Neural progenitor cell (in vitro differentiated cells): Measurements from ENCODE around the gene MAP2. TPM values are rescaled to one million over a fixed set of nuclear protein-coding genes. Genes with fewer than 3 reads are reported as not detected.

Experiments
- DNase-seq: peaks from one replicate; pipeline ENCODE4 v3.0.0-alpha.2; 2016; ENCODE audit warnings: low spot score
- H2AFZ ChIP-seq: fragments of 200-600 bp; sonication (generic); replicated peaks from 2 replicates; pipeline ENCODE4 v1.6.1; 2016; ENCODE audit warnings: antibody characterized with exemption
- H3F3A ChIP-seq: fragments of 200-600 bp; sonication (generic); 2 replicates; pipeline ENCODE4 v1.6.1; 2016; ENCODE audit warnings: antibody characterized with exemption, low read depth
- H3K27ac ChIP-seq: fragments of 200-600 bp; sonication (generic); 2 replicates; pipeline ENCODE4 v1.5.1; 2016; ENCODE audit warnings: mild to moderate bottlenecking
- H3K27me3 ChIP-seq: fragments of 200-600 bp; sonication (generic); 2 replicates; pipeline ENCODE4 v1.6.1; 2016; ENCODE audit warnings: mild to moderate bottlenecking, moderate library complexity
- H3K36me3 ChIP-seq: fragments of 200-600 bp; sonication (generic); 2 replicates; pipeline ENCODE4 v1.5.1; 2016
- H3K4me1 ChIP-seq: fragments of 200-600 bp; sonication (generic); 2 replicates; pipeline ENCODE4 v1.6.1; 2016; ENCODE audit warnings: mixed run types
- H3K4me2 ChIP-seq: fragments of 200-600 bp; sonication (generic); 2 replicates; pipeline ENCODE4 v1.6.1; 2016
- H3K4me3 ChIP-seq: fragments of 200-600 bp; sonication (generic); 2 replicates; pipeline ENCODE4 v1.5.1; 2016
- H3K79me2 ChIP-seq: fragments of 200-600 bp; sonication (generic); 2 replicates; pipeline ENCODE4 v1.6.1; 2016; ENCODE audit warnings: low read depth
- H3K9ac ChIP-seq: fragments of 200-600 bp; sonication (generic); 2 replicates; pipeline ENCODE4 v1.6.1; 2016
- H3K9me3 ChIP-seq: fragments of 200-600 bp; sonication (generic); 2 replicates; pipeline ENCODE4 v1.5.1; 2016; ENCODE audit warnings: low read depth
- H4K20me1 ChIP-seq: fragments of 200-600 bp; sonication (generic); 2 replicates; pipeline ENCODE4 v1.6.1; 2016; ENCODE audit warnings: low read depth
- H3K27ac Mint-ChIP-seq: 3 replicates; pipeline ENCODE4 v1.8.0; 2021; ENCODE audit warnings: mixed read lengths
- H3K27me3 Mint-ChIP-seq: 2 replicates; pipeline ENCODE4 v1.8.0; 2022; ENCODE audit warnings: low read depth, mild to moderate bottlenecking, inconsistent platforms, moderate library complexity, mixed read lengths; ENCODE audit not compliant: insufficient read depth
- H3K36me3 Mint-ChIP-seq: 3 replicates; pipeline ENCODE4 v1.8.0; 2021; ENCODE audit warnings: mixed read lengths
- H3K4me1 Mint-ChIP-seq: 3 replicates; pipeline ENCODE4 v1.8.0; 2021; ENCODE audit warnings: mixed read lengths
- H3K4me3 Mint-ChIP-seq: 3 replicates; pipeline ENCODE4 v1.8.0; 2021; ENCODE audit warnings: mild to moderate bottlenecking, moderate library complexity, mixed read lengths
- H3K9me3 Mint-ChIP-seq: 3 replicates; pipeline ENCODE4 v1.8.0; 2020; ENCODE audit warnings: mixed read lengths
- EZH2 ChIP-seq: fragments of 200-600 bp; sonication (generic); IDR thresholded peaks from 2 replicates; pipeline ENCODE4 v1.6.1; 2017; ENCODE audit warnings: antibody characterized with exemption, mild to moderate bottlenecking, moderate library complexity
- EZH2phosphoT487 ChIP-seq: fragments of 200-600 bp; sonication (generic); IDR thresholded peaks from 2 replicates; pipeline ENCODE4 v1.6.1; 2017; ENCODE audit warnings: antibody characterized with exemption
- total RNA-seq: library from RNA; depleted of rRNA; stranded (reverse); fragments of >200 nt; gene quantifications from 2 replicates; pipeline ENCODE4 v1.2.3, GENCODE V29; 2015; ENCODE audit warnings: low replicate concordance
- TF ChIP-seq, protein P1 (sequence below): fragments of 200-600 bp; sonication (generic); IDR thresholded peaks from 2 replicates; pipeline ENCODE4 v1.5.1; 2017; ENCODE audit warnings: antibody characterized with exemption, mild to moderate bottlenecking

The MAP2 gene
- total RNA-seq, 1 donor from 2014 or later: 102 TPM

DNA sequence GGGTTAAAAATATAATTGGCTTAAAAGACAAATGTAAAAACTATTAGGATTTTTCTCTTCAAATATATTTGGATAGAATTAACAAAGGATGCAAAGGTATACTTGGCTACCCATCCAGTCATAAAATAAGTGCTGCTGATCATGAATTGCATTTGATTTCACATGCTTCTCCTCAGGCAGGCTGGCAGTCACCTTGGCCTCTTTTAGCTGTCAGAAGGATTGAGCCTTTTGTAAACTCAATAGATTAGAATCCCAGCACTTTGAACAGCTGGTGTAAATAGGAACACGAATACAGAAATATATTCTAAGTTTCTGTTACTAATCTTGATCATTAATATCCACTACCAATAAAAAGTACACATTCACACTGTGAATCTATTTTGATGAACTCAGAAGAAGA is 178.4 kb downstream of the MAP2 start:
- Histone ChIP-seq H3K4me2 (no peak overlapping the region), H3K4me3 (no peak overlapping the region), H3K4me1 (peaks cover 47% of the 10 kb centered on the region), H3F3A (peaks cover 19% of the 10 kb centered on the region), H3K9ac (no peak overlapping the region), H3K9me3 (no peaks in the 10 kb centered on the region), H2AFZ (no peak overlapping the region), H3K27me3 (no peaks in the 10 kb centered on the region), H3K27ac (no peak overlapping the region), H3K79me2 (no peaks in the 10 kb centered on the region), H3K36me3 (no peaks in the 10 kb centered on the region), H4K20me1 (peaks cover 7% of the 10 kb centered on the region)
- Mint-ChIP-seq H3K4me3 (no peak overlapping the region), H3K9me3 (peaks cover 50% of the 10 kb centered on the region), H3K27me3 (no peaks in the 10 kb centered on the region), H3K4me1 (peaks cover 20% of the 10 kb centered on the region), H3K27ac (no peak overlapping the region), H3K36me3 (peaks cover 70% of the 10 kb centered on the region)
- TF ChIP-seq, protein P1, sequence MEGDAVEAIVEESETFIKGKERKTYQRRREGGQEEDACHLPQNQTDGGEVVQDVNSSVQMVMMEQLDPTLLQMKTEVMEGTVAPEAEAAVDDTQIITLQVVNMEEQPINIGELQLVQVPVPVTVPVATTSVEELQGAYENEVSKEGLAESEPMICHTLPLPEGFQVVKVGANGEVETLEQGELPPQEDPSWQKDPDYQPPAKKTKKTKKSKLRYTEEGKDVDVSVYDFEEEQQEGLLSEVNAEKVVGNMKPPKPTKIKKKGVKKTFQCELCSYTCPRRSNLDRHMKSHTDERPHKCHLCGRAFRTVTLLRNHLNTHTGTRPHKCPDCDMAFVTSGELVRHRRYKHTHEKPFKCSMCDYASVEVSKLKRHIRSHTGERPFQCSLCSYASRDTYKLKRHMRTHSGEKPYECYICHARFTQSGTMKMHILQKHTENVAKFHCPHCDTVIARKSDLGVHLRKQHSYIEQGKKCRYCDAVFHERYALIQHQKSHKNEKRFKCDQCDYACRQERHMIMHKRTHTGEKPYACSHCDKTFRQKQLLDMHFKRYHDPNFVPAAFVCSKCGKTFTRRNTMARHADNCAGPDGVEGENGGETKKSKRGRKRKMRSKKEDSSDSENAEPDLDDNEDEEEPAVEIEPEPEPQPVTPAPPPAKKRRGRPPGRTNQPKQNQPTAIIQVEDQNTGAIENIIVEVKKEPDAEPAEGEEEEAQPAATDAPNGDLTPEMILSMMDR: no peak
- no peak for TF ChIP-seq EZH2phosphoT487
- TF ChIP-seq EZH2: no peak
- DNase-seq: no peak

DNA sequence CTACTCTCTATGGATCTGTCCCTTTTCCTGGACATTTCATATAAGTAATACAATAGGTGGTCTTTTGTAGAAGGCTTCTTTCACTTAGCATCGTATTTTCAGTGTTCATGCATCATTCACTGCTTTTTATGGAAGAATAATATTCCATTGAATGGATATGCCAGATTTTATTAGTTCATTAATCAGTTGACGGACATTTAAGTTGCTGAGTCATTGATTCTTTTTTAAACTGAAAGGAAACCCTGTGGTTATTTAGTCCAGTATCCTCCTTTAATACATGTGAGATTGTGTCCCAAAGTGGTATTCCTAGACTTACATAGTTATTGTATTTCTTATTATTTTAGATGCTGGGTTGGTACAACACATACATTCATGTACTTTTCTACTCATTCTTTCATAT is 185.7 kb downstream of the MAP2 start:
- Histone ChIP-seq H2AFZ (no peak overlapping the region), H3K27me3 (no peaks in the 10 kb centered on the region), H3K27ac (no peak overlapping the region), H3K79me2 (no peaks in the 10 kb centered on the region), H4K20me1 (no peaks in the 10 kb centered on the region), H3K4me2 (no peak overlapping the region), H3K4me1 (peaks cover 51% of the 10 kb centered on the region), H3K9me3 (no peaks in the 10 kb centered on the region), H3K9ac (no peak overlapping the region), H3K36me3 (no peaks in the 10 kb centered on the region), H3F3A (peaks cover 32% of the 10 kb centered on the region), H3K4me3 (no peak overlapping the region)
- H3K4me1 Mint-ChIP-seq: peaks cover 38% of the 10 kb centered on the region
- TF ChIP-seq EZH2phosphoT487 (no peak), EZH2 (no peak)
- TF ChIP-seq, protein P1: no peak
- peaks cover 2% of the 10 kb centered on the region for H3K27me3 Mint-ChIP-seq
- no peak for DNase-seq
- H3K27ac Mint-ChIP-seq: no peak overlapping the region
- H3K36me3 Mint-ChIP-seq: peaks cover 38% of the 10 kb centered on the region
- H3K4me3 Mint-ChIP-seq: no peak overlapping the region
- H3K9me3 Mint-ChIP-seq: peaks cover 19% of the 10 kb centered on the region

DNA sequence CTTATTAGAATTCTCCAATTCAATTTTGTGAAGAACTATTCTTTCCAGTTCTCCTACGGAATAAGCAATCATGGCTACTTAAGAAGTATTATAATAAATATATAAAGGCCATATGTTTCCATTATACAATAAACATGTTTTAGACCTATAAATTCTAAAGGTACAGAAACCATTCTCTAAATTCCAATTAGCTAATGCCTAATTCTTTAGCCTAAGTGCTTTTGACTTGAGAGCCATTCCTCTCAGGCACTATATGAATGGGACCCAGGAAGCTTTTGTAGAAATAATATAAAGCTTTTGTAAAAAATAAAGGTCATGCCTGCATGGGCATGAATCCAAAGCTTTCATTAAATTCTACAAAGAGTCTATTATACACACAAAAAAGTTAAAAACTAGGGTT is 186.8 kb downstream of the MAP2 start:
- DNase-seq: peak; percentile 27
- Mint-ChIP-seq H3K36me3 (peaks cover 30% of the 10 kb centered on the region), H3K27me3 (peaks cover 2% of the 10 kb centered on the region), H3K27ac (no peak overlapping the region), H3K4me1 (peaks cover 49% of the 10 kb centered on the region), H3K4me3 (no peak overlapping the region), H3K9me3 (peaks cover 18% of the 10 kb centered on the region)
- H3K4me3 ChIP-seq: no peak overlapping the region
- TF ChIP-seq, protein P1: no peak
- TF ChIP-seq EZH2: no peak
- TF ChIP-seq EZH2phosphoT487: no peak
- H2AFZ ChIP-seq: no peak overlapping the region
- peak overlapping the region; percentile 97 for H3K27ac ChIP-seq
- no peaks in the 10 kb centered on the region for H4K20me1 ChIP-seq
- H3K79me2 ChIP-seq: no peaks in the 10 kb centered on the region
- H3K4me1 ChIP-seq: peaks cover 58% of the 10 kb centered on the region
- no peaks in the 10 kb centered on the region for H3K36me3 ChIP-seq
- no peak overlapping the region for H3K9ac ChIP-seq
- H3K4me2 ChIP-seq: peak overlapping the region; percentile 35
- H3F3A ChIP-seq: peaks cover 43% of the 10 kb centered on the region
- H3K27me3 ChIP-seq: no peaks in the 10 kb centered on the region
- H3K9me3 ChIP-seq: no peaks in the 10 kb centered on the region
